Tongue (tissue), 2 donors: ENCODE data around the gene SHD. TPM values are rescaled to one million over a fixed set of nuclear protein-coding genes. Genes with fewer than 3 reads are reported as not detected.
A peak's percentile ranks its signal among the peaks of the same experiment; 100 is the strongest.

Experiments used
- DNase-seq: peaks from one replicate; pipeline ENCODE4 v3.0.0-alpha.2; 2015
- total RNA-seq: library from RNA; depleted of rRNA; stranded (reverse); fragments of >200 nt; gene quantifications from one replicate; pipeline ENCODE4 v1.2.3, GENCODE V29; 2014

The SHD gene
- total RNA-seq, 1 donor from 2014 or later = 18.1 TPM

DNA sequence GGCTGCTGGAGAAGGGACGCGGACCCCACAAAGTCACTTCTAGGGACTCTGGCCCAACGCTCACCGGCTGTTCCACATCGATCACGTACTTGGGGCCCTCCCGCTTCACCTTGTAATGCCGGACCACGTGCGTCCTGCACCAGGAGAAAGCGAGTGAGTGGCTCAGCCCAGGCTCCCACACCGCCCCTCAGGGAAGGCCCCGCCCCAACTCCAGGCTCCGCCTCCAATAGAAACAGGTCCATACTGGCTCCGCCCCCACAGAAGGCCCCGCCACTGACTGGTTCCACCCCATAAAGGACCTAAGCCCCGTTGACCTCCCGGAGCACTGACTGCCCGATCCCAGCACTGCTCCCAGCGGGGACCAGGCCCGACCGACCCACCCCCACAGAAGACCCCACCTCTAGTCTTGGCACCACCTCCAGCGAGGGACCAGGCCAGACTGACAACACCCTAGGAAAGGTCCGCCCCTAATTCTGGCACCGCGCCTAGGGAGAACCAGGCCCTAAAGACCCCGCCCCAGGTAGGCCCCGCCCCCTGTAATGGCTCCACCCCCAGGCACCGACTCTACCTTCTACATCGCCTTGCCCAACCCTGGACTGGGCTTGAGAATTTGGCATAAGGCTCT is 48.3 kb downstream of the SHD start:
- DNase-seq = peak; percentile 78

DNA sequence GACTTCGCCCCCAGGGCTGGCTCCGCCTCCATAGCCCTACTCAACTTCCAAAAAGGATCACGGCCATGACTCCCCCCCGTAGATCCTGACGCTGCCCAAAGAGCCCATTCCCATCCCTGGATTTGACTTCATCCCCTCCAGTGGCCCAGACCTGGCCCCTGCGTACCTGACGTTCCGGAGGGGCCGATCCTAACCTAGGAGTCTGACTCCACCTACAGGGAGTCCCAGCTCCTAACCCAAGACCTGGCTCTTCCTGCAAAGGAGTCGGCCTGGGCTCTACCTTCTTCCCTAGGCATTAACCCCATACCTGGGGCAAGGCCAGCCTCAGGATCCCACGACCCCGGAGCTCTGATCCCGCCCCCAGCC is 48.8 kb downstream of the SHD start:
- no peak for DNase-seq

DNA sequence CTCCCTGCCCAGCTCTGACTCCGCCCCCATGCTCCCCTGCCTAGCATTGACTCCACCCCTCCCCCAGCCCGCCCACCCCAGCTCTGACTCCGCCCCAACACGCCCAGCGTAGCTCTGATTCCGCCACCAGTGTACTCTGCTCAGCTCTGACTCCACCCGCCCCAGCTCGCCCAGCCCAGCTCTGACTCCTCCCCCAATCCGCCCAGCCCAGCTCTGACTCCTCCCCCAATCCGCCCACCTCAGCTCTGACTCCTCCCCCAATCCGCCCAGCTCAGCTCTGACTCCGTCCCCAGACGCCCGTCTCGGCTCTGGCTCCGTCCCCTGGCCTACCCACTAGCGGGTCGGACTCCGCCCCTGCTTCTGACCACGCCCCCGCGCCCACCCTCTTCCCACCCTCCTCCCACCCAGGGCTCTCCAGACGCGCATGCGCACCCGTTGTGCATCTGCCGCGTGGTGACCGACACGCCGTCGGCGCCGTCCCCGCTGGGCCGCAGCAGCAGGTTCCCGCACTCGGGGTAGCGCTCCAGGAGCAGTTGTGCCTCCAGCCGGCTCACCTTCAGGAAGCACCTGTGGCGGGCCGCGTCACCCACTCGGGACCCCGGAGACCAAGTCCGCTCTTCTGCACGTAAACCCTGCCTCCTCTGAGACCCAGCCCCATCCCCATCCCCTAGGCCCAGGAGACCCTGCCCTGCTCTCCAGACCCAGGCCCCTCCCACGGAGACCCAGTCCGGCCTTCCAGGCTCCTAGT is 49.4 kb downstream of the SHD start:
- DNase-seq = peak; percentile 99

DNA sequence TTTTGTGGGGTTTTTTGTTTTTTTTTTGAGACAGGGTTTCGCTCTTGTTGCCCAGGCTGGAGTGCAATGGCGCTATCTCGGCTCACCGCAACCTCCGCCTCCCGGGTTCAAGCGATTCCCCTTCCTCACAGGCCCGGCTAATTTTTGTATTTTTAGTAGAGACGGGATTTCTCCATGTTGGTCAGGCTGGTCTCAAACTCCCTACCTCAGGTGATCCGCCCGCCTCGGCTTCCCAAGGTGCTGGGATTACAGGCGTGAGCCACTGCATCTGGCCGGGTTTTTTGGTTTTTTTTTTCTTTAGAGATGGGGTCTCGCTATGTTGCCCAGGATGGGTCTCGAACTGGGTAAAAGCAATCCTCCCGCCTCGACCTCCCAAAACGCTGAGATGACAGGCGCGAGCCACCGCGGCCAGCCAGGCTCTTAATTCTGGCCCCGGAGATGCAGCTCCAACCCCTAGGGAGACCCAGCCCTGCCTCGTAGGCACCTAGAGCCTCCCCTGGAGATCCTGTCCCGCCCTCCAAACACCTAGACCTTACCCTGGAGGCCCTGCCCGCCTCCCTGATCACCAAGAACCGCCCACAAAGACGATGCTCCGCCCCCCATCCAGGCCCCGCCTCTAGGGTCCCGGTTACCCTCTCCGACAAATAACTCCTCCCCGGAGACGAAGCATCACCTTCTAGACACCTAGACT is 50.1 kb downstream of the SHD start:
- peak; percentile 15 for DNase-seq

DNA sequence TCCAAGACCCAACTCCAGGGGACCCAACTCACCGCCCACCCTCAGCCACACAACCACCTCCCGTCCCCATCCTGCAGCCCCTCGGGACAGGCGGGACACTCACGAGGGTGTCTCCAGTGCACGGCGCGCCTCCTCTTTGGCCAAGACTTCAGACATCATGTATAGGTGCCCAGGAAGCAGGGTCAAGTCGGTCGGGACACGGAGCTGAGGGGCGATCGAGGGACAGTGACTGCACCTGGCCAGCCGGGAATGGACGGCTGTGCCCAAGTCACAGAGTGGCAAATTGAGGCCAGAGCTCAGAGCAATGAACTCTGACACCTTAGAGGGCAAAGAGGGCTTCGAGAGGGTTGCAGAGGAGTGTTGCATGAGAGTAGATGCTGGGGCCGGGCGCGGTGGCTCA is 50.8 kb downstream of the SHD start:
- DNase-seq = no peak

DNA sequence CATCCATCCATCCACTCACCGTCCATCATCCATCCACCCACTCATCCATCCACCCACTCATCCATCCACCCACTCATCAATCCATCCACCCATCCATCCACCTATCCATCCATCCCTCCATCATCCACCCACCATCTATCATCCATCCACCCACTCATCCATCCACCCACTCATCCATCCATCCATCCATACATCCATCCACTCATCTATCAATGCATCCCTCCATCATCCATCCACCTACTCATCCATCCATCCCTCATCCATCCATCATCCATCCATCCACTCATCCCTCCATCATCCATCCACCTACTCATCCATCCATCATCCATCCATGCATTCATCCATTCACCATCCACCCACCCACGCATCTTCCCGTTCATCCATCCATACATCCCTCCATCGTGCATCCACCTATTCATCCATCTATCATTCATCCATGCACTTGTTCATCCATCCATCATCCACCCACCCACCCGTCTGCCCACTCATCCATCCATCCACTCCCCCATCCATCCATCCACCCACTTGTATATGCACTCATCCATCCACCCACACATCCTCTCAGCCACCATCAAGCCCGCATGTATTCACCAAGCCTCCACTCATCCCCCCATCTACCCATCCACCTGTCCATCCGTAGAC is 56.0 kb downstream of the SHD start:
- DNase-seq = no peak

DNA sequence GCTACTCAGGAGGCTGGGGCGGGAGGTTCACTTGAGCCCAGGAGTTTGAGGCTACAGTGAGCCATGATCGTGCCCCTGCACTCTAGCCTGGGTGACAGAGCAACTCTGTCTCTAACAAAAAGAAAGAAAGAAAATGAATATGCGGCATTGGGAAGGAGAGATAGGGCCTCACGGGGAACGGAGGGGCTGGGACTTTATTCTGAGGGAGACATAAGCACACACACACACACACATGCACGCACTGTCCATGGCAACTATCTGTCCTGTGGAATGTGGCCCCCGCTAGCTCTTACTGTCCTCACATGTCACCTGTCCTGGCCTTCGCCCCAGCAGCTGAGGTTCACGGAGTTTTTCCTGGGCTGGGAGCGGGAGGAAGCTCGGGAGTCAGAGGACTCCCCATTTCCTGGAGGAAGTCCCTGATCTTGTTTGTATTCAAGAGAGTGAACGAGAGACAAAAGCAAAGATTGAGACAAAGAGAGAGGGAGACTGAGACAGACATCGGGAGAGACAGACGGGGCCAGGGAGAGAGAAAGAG is 58.9 kb downstream of the SHD start:
- peak; percentile 30 for DNase-seq

DNA sequence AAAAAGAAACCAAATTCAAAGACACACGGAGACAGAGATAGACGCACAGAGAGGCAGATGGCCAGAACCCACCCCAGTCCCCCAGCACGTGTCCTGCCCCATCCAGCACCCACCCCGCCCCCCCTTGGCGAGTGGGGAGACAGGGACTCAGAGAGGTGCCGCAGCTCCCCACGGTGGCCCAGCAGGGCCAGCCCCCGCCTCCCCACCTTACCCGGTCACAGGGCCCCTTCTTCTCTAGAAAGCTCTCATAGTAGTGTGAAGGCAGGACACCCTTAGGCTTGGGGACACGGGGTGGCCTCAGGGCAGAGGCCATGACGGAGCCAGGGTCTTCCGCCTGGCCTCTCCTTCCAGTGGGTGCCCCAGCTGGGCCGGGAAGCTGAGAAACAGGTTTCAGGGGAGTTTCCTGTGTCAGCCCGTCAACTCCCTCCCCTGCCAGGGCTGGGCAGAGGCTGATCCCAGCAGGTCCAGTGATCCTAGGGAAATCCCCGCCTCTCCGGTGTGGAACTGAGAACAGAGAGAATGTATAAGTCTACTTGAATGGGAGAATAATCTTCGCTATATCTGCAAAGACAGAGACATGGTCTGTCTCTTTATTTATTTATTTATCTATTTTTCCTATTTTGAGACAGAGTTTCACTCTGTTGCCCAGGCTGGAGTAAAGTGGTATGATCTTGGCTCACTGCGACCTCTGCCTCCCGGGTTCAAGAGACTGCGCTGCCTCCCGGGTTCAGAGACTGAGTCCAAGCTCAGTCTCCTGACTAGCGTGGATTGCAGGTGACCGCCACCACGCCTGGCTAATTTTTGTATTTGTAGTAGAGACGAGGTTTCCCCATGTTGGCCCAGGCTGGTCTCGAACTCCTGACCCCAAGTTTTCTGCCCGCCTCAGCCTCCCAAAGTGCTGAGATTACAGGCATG is 59.6 kb downstream of the SHD start, which contains the start of gene STAP2:
STAP2 (minus strand) TSS at position 387 of the 915 bp plus-strand sequence; CDS start at position 313, 74 bp downstream.
- DNase-seq = peak; percentile 58

Other genes starting within 250 kb of the SHD start
- 26.1 TPM for gene ZBTB7A, start 212.4 kb upstream of the SHD start, total RNA-seq
- 96.0 TPM for gene MAP2K2, start 155.1 kb upstream of the SHD start, total RNA-seq
- gene CREB3L3, start 125.6 kb upstream of the SHD start, total RNA-seq = not detected
- 5.6 TPM for gene SIRT6, start 96.7 kb upstream of the SHD start, total RNA-seq
- gene ANKRD24, start 96.6 kb upstream of the SHD start, total RNA-seq = 0.82 TPM
- not detected for gene EBI3, start 49.7 kb upstream of the SHD start, total RNA-seq
- gene YJU2, start 32.2 kb upstream of the SHD start, total RNA-seq = 14.0 TPM
- gene TMIGD2, start 23.1 kb downstream of the SHD start, total RNA-seq = not detected
- 1.1 TPM for gene FSD1, start 25.3 kb downstream of the SHD start, total RNA-seq
- gene STAP2, start 59.6 kb downstream of the SHD start, total RNA-seq = 14.7 TPM
- gene MPND, start 64.3 kb downstream of the SHD start, total RNA-seq = 11.3 TPM
- gene SH3GL1, start 121.3 kb downstream of the SHD start, total RNA-seq = 37.6 TPM
- gene CHAF1A, start 123.4 kb downstream of the SHD start, total RNA-seq = 9.8 TPM
- gene UBXN6, start 178.5 kb downstream of the SHD start, total RNA-seq = 92.2 TPM
- gene HDGFL2, start 193.0 kb downstream of the SHD start, total RNA-seq = 48.8 TPM
- gene PLIN4, start 239.2 kb downstream of the SHD start, total RNA-seq = 38.0 TPM